Naive thymus-derived CD8-positive, alpha-beta T cell (primary cell): ENCODE data around the gene MACROH2A2. TPM values are rescaled to one million over a fixed set of nuclear protein-coding genes. Genes with fewer than 3 reads are reported as not detected.
"Not testable (repeated sequence)": the region's sequence is repeated elsewhere in the genome, so short reads cannot be mapped to it uniquely, and the experiment has no call there.

Experiments used
- ATAC-seq, 2 donors: fragments of 150-1000 bp; cut with Tn5 transposase in 1 of 2; sonication (Bioruptor Pico), chemical (Tn5 transposase) in 1 of 2; 1 replicate in 1 of 2; 2 replicates in 1 of 2; pipeline ENCODE4 v1.10.0; 2021; ENCODE audit warnings: mild to moderate bottlenecking in 2 of 2, moderate library complexity in 2 of 2
- POLR2A ChIA-PET: fragments of 350-600 bp; sonication (Branson Sonifier 250); formaldehyde crosslinking; loops from one replicate; lab custom pipeline; 2021; ENCODE audit warnings: antibody characterized with exemption; lab: Charles Lee
- DNase-seq, 10 donors: peaks; one replicate each; pipeline versions ENCODE4 v3.0.0 to v3.0.0-alpha.2; 2020 to 2022
- H3K27ac Mint-ChIP-seq, 10 donors: one replicate each; pipeline ENCODE4 v1.8.0; 2020 to 2022; ENCODE audit warnings: mild to moderate bottlenecking in 10 of 10, mixed read lengths in 10 of 10, moderate library complexity in 4 of 10, inconsistent platforms in 1 of 10
- H3K27me3 Mint-ChIP-seq, 5 donors: one replicate each; pipeline ENCODE4 v1.8.0; 2021 to 2022; ENCODE audit warnings: mixed read lengths in 5 of 5
- H3K36me3 Mint-ChIP-seq, 3 donors: one replicate each; pipeline ENCODE4 v1.8.0; 2020 to 2022; ENCODE audit warnings: mixed read lengths in 3 of 3, mild to moderate bottlenecking in 2 of 3, inconsistent platforms in 1 of 3
- H3K4me1 Mint-ChIP-seq, 4 donors: one replicate each; pipeline ENCODE4 v1.8.0; 2021 to 2022; ENCODE audit warnings: mixed read lengths in 4 of 4
- H3K4me3 Mint-ChIP-seq, 10 donors: one replicate each; pipeline ENCODE4 v1.8.0; 2020 to 2022; ENCODE audit warnings: mild to moderate bottlenecking in 10 of 10, mixed read lengths in 10 of 10, moderate library complexity in 6 of 10, inconsistent platforms in 1 of 10
- H3K9me3 Mint-ChIP-seq, 9 donors: one replicate each; pipeline ENCODE4 v1.8.0; 2020 to 2022; ENCODE audit warnings: mixed read lengths in 9 of 9, mild to moderate bottlenecking in 3 of 9, inconsistent platforms in 1 of 9, moderate library complexity in 1 of 9
- polyA plus RNA-seq, 3 donors: library from polyadenylated mRNA; unstranded; fragments of 300-500 nt; fragmentation: Illumina TruSeq; gene quantifications; one replicate each; pipeline ENCODE4 v1.2.3, GENCODE V29; 2021
- total RNA-seq, 8 experiments: library from RNA in 2 of 8; stranded (reverse) in 2 of 8; gene quantifications; one replicate each; pipeline ENCODE4 v1.2.3 and lab custom pipeline; 2021 to 2026

The MACROH2A2 gene
- total and polyA plus RNA-seq, 5 experiments from 2014 or later, result 6.1 to 7.2 (median 6.7) TPM

- DNase-seq, result peak; percentile 81 to 97 (median 91)
- Mint-ChIP-seq H3K9me3 (no peaks in the 10 kb centered on the region), H3K27me3 (no peaks in the 10 kb centered on the region), H3K27ac (peak within 1 kb of the TSS; percentile 82 to 97 (median 95)), H3K4me3 (peak within 1 kb of the TSS; percentile 84 to 93 (median 90)), H3K36me3 (peaks cover 0 to 38% (median 4%) of the 10 kb centered on the region in 3 donors), H3K4me1 (peaks cover 19 to 51% (median 41%) of the 10 kb centered on the region in 4 donors)
- POLR2A ChIA-PET, result interaction anchor here (0.5 to 5.2 kb wide), 18 partner anchors 10 to 1612 kb away, joined by 3 to 157 read pairs (median 4); partner anchors contain the start of genes EIF4EBP2, PPA1 and SAR1A
- ATAC-seq, result peak; percentile 75 to 81
Observed at GRCh38 chr10:70146489-70147258, 94.0 kb downstream of the MACROH2A2 start, which contains the start of gene TYSND1. Gene TYSND1, minus strand, starts transcription at chr10:70146700. Its CDS starts 114 bp downstream, at chr10:70146586.

DNA sequence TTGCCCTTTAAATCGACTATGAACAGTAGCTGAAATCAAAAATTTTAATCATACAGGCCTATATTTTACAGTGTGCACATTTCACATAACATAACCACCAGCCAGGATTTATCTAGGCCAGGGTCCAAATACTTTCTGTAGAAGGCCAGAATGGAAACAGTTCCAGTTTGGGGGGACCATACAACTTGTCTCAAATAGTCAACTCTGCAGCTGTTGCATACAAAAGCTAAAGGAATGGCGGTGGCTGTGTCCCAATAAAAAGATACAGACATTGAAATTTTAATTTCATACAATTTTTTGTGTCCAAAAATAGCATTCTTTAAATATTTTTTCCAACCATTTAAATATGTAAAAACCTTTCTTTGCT is 94.6 kb downstream of the MACROH2A2 start:
- DNase-seq (no peak), ATAC-seq (no peak)
- POLR2A ChIA-PET, result interaction anchor here (1.1 to 5.2 kb wide), 5 partner anchors 22 to 258 kb away, joined by 5 to 157 read pairs (median 22); partner anchors contain the start of genes EIF4EBP2 and SAR1A
- peaks cover 18 to 48% (median 37%) of the 10 kb centered on the region in 4 donors for H3K4me1 Mint-ChIP-seq
- H3K4me3 Mint-ChIP-seq, result peak overlapping the region; percentile 84 to 92 (median 89)
- H3K27me3 Mint-ChIP-seq, result no peaks in the 10 kb centered on the region
- H3K36me3 Mint-ChIP-seq, result peaks cover 0 to 43% (median 4%) of the 10 kb centered on the region in 3 donors
- H3K27ac Mint-ChIP-seq, result peak overlapping the region; percentile 71 to 97 (median 95)
- H3K9me3 Mint-ChIP-seq, result no peaks in the 10 kb centered on the region

DNA sequence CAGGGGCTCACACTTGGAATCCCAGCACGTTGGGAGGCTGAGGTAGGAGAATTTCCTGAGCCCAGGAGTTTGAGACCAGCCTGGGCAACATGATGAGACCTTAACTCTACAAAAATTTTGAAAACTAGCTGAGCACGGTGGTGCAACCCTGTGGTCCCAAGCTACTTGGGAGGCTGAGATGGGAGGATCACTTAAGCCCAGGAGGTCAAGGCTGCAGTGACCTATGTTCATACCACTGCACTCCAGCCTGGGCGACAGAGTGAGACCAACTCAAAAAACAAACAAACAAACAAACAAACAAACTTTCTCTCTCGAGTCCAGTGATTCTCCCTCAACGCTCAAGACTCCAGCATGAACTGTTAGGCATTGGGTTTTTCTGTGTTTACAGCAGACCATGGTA is 95.9 kb downstream of the MACROH2A2 start:
- Mint-ChIP-seq H3K4me3 (no peak overlapping the region), H3K27ac (peak overlapping the region in 4 of 10 donors; percentile 19 to 56 (median 37)), H3K4me1 (peaks cover 12 to 35% (median 28%) of the 10 kb centered on the region in 4 donors), H3K9me3 (no peaks in the 10 kb centered on the region), H3K36me3 (peaks cover 0 to 48% (median 12%) of the 10 kb centered on the region in 3 donors), H3K27me3 (no peaks in the 10 kb centered on the region)
- no peak for DNase-seq
- ATAC-seq, result no peak
- POLR2A ChIA-PET, result interaction anchor here (0.6 to 5.2 kb wide), 2 partner anchors 21 to 61 kb away, joined by 4 to 157 read pairs; partner anchors contain the start of gene SAR1A

- DNase-seq, result no peak
- H3K27ac Mint-ChIP-seq, result peak overlapping the region in 8 of 10 donors; percentile 3 to 83 (median 47)
- no peak overlapping the region for H3K4me3 Mint-ChIP-seq
- no peak for ATAC-seq
- no peaks in the 10 kb centered on the region for H3K9me3 Mint-ChIP-seq
- H3K4me1 Mint-ChIP-seq, result peaks cover 12 to 28% (median 22%) of the 10 kb centered on the region in 4 donors
- H3K27me3 Mint-ChIP-seq, result no peaks in the 10 kb centered on the region
- peaks cover 0 to 98% (median 34%) of the 10 kb centered on the region in 3 donors for H3K36me3 Mint-ChIP-seq
- POLR2A ChIA-PET, result interaction anchor here (0.7 to 1.3 kb wide), 2 partner anchors 40 to 43 kb away, joined by 3 to 4 read pairs; no protein-coding TSS in a partner anchor
Observed at GRCh38 chr10:70155255-70155838, 102.7 kb downstream of the MACROH2A2 start.

- ATAC-seq (no peak), DNase-seq (no peak)
- POLR2A ChIA-PET, result no interaction called here
- Mint-ChIP-seq H3K9me3 (no peaks in the 10 kb centered on the region), H3K4me1 (peaks cover 24 to 48% (median 43%) of the 10 kb centered on the region in 4 donors), H3K36me3 (peaks cover 0 to 89% (median 34%) of the 10 kb centered on the region in 3 donors), H3K27ac (peak overlapping the region in 1 of 10 donors; percentile 40), H3K27me3 (no peaks in the 10 kb centered on the region), H3K4me3 (no peak overlapping the region)
Observed at GRCh38 chr10:70158113-70158512, 105.5 kb downstream of the MACROH2A2 start.

- peaks cover 29 to 60% (median 52%) of the 10 kb centered on the region in 4 donors for H3K4me1 Mint-ChIP-seq
- peak overlapping the region in 4 of 10 donors; percentile 1 to 58 (median 38) for H3K27ac Mint-ChIP-seq
- not testable (repeated sequence) for H3K9me3 Mint-ChIP-seq, H3K27me3 Mint-ChIP-seq, ATAC-seq, DNase-seq, H3K4me3 Mint-ChIP-seq
- H3K36me3 Mint-ChIP-seq, result peaks cover 0 to 87% (median 32%) of the 10 kb centered on the region in 3 donors
- POLR2A ChIA-PET, result interaction anchor here (1.0 kb wide), 1 partner anchor 13 kb away, joined by 3 read pairs; the partner anchor contains the start of gene TYSND1
Observed at GRCh38 chr10:70159366-70159765, 106.7 kb downstream of the MACROH2A2 start.

DNA sequence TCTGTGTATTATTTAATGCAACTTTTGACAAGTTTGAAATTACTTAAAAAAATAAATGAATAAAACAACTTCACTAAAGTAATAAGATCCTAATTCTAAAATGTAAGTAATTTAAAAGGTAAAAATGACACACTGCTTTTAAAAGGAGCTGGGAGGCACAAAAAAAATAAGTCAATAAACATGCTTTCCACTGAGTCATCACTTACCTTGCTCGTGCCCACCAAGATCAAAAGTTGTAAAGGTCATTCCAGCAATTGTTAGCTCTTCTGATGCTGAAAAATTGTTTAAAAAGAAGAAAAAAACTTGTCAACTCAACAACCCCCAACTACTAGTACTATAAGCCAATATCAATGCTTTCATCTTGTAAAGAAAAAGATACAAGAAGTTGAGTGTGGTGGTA is 108.2 kb downstream of the MACROH2A2 start:
- H3K27me3 Mint-ChIP-seq, result no peaks in the 10 kb centered on the region
- DNase-seq (no peak), ATAC-seq (no peak)
- no peaks in the 10 kb centered on the region for H3K9me3 Mint-ChIP-seq
- peaks cover 4 to 83% (median 32%) of the 10 kb centered on the region in 3 donors for H3K36me3 Mint-ChIP-seq
- peak overlapping the region in 4 of 10 donors; percentile 58 to 70 (median 65) for H3K27ac Mint-ChIP-seq
- POLR2A ChIA-PET, result interaction anchor here (0.9 to 1.2 kb wide), 2 partner anchors 10 to 15 kb away, joined by 3 read pairs; partner anchors contain the start of genes SAR1A and TYSND1
- H3K4me3 Mint-ChIP-seq, result peak overlapping the region in 4 of 10 donors; percentile 12 to 34 (median 16)
- H3K4me1 Mint-ChIP-seq, result peaks cover 25 to 64% (median 58%) of the 10 kb centered on the region in 4 donors

Other genes starting within 250 kb of the MACROH2A2 start
- 1 to 10 TPM; 4.7 to 6.2 TPM for gene AIFM2, start 80.0 kb downstream of the MACROH2A2 start, total RNA-seq
- gene AIFM2, start 80.0 kb downstream of the MACROH2A2 start, polyA plus RNA-seq, result 1 to 10 TPM in 2 of 3 donors, under 1 TPM in 1; 0.80 to 1.5 (median 1.3) TPM
- 10 to 100 TPM; 34.5 to 35.3 TPM for gene TYSND1, start 93.9 kb downstream of the MACROH2A2 start, total RNA-seq
- gene TYSND1, start 93.9 kb downstream of the MACROH2A2 start, polyA plus RNA-seq, result 10 to 100 TPM; 23.0 to 28.8 (median 24.3) TPM
- 10 to 100 TPM; 91.7 to 94.7 TPM for gene SAR1A, start 117.7 kb downstream of the MACROH2A2 start, total RNA-seq
- 10 to 100 TPM; 18.7 to 37.3 (median 21.5) TPM for gene SAR1A, start 117.7 kb downstream of the MACROH2A2 start, polyA plus RNA-seq
- gene PPA1, start 180.6 kb downstream of the MACROH2A2 start, total RNA-seq, result 10 to 100 TPM; 51.0 to 57.4 TPM
- 100 to 1,000 TPM; 137 to 222 (median 154) TPM for gene PPA1, start 180.6 kb downstream of the MACROH2A2 start, polyA plus RNA-seq
- gene NPFFR1, start 231.2 kb downstream of the MACROH2A2 start, total RNA-seq, result not detected
- gene NPFFR1, start 231.2 kb downstream of the MACROH2A2 start, polyA plus RNA-seq, result not detected